Esophagus (tissue), 2 donors: Measurements from ENCODE around the gene ADCY7. TPM values are rescaled to one million over a fixed set of nuclear protein-coding genes. Genes with fewer than 3 reads are reported as not detected.

Experiments
- H3K27ac ChIP-seq, 2 donors: one replicate each; pipeline ENCODE4 v1.5.1; 2013; ENCODE audit warnings: low read depth in 2 of 2, mild to moderate bottlenecking in 2 of 2, inconsistent platforms in 1 of 2, low read length in 1 of 2, moderate library complexity in 1 of 2
- H3K27me3 ChIP-seq, 2 donors: one replicate each; pipeline ENCODE4 v1.6.1; 2013; ENCODE audit warnings: low read length in 2 of 2, control low read depth in 1 of 2, mild to moderate bottlenecking in 1 of 2; ENCODE audit not compliant: insufficient read depth in 2 of 2, control insufficient read depth in 1 of 2
- H3K36me3 ChIP-seq, 2 donors: one replicate each; pipeline ENCODE4 v1.6.1; 2013; ENCODE audit warnings: low read length in 1 of 2; ENCODE audit not compliant: control insufficient read depth in 2 of 2, insufficient read depth in 2 of 2
- H3K4me1 ChIP-seq, 2 donors: one replicate each; pipeline ENCODE4 v1.6.1; 2013; ENCODE audit warnings: low read length in 1 of 2; ENCODE audit not compliant: control insufficient read depth in 2 of 2, insufficient read depth in 2 of 2
- H3K4me3 ChIP-seq, 2 donors: one replicate each; pipeline ENCODE4 v1.5.1; 2013; ENCODE audit warnings: low read length in 2 of 2, mild to moderate bottlenecking in 2 of 2, low read depth in 1 of 2, moderate library complexity in 1 of 2
- H3K9me3 ChIP-seq, 2 donors: one replicate each; pipeline ENCODE4 v1.6.1; 2013; ENCODE audit warnings: mild to moderate bottlenecking in 2 of 2, low read depth in 1 of 2, low read length in 1 of 2, moderate library complexity in 1 of 2; ENCODE audit not compliant: control insufficient read depth in 2 of 2, insufficient read depth in 1 of 2
- WGBS, 2 donors: extraction: QIAGEN DNeasy Blood & Tissue Kit; methylation state at CpG; one replicate each; pipeline ENCODE4 v1.1.7; 2013; 5-methylcytosine and 5-hydroxymethylcytosine counted together
- polyA plus RNA-seq, 2 donors: library from polyadenylated mRNA; stranded (reverse); fragments of 200-250 nt; gene quantifications; one replicate each; pipeline ENCODE4 v1.2.3, GENCODE V29; 2013
- donor health status: healthy with polysubstance abuse.
- donor health status: Bipolar disorder and iron deficiency.

ADCY7 gene
- polyA plus RNA-seq, 2 donors: 8.9 to 9.5 TPM

DNA sequence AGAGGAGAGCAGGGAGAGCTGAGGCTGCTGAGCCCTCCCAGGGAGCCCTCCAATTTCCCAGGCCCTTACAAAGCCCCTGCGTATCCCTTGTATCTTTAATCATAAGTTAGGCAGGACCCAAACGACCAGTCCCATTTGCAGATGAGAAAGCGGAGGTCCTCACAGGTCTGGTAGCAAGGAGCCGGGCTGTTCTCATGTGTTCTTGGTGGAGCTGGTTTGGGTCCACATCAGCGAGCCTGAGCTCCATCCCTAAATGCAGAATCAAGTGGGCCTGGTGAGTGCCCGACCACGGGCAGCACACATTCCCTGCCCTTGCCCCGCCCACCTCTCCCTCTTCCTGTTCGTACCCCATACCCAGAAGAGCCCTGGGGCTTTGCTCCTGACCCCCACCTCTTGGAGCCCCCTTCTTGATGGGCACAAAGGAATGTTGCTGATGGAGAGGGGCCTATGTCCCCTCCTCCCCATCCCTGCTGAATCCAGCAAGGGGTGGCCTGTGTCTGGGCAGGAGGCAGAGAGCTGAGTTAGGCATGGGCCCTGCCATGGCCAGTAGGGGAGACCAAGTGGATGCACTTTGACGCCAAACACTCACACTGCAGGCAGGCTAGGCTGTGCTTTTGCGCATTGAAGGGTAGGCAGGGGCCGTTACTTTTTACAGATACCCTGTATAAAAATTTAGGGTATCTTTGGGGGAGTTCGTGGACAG lies 18.3 kb upstream of the ADCY7 start:
- Histone ChIP-seq H3K36me3 (no peaks in the 10 kb centered on the region), H3K4me3 (no peak overlapping the region), H3K4me1 (peaks cover 0 to 16% of the 10 kb centered on the region in 2 donors), H3K9me3 (no peaks in the 10 kb centered on the region), H3K27ac (no peak overlapping the region), H3K27me3 (no peaks in the 10 kb centered on the region)
- WGBS, 2 donors: 81 to 88% methylated on average over 13 of the region's 13 CpGs

DNA sequence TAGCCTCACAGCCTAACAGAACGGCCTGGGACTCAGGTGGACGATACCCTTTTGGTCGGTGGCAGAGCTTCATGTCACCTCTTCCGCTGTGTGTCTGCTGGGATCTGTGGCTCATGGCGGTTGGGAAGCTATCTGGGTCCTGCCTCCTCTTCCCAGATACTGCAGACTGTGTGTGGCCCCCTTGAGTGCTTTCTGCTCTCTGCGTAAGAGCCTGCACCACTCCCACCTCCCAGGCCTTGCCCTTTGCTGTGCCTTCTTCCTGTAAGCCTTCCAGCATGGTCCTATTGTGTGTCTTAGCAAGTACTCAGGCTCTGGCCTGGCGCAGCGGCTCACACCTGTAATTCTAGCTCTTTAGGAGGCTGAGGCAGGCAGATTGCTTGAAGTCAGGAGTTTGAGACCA lies 17.5 kb upstream of the ADCY7 start:
- Histone ChIP-seq H3K27ac (no peak overlapping the region), H3K4me1 (peaks cover 0 to 16% of the 10 kb centered on the region in 2 donors), H3K9me3 (no peaks in the 10 kb centered on the region), H3K4me3 (no peak overlapping the region), H3K27me3 (no peaks in the 10 kb centered on the region), H3K36me3 (no peaks in the 10 kb centered on the region)
- WGBS, 2 donors: 91 to 96% methylated on average over 8 of the region's 8 CpGs

DNA sequence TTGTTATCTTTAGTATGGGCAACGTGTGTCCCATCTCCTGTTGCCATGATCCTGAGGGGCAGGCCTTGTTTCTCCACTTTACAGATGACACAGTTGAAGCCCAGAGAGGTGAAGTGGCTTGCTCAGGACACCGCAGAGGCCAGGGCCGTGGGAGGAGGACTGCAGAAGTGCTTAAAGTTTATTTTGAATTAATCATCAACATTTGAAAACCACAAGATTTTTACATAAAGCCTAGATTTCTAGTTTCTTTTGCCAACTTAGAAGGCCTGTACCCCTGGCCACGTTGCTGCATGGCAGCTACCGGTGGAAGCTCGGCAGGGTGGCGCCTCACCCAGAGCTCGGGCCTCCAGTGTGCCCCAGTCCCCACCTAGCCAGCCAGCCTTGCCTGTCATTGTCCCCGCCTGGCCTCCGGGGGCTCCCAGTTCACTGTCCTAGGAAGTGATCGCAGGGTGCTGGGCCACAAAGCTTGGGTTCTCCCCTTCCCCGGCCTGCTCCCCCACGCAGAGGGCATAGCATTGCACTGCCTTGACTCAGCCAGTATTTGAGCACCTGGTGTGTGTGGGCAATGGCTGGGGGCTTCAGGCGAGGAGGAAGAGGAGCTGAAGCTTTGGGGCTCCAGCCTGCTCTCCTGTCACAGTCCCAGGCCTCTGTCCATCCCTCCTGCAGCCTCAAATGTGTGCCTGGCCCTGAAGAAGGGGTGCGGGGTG lies 14.8 kb upstream of the ADCY7 start:
- H3K4me3 ChIP-seq: no peak overlapping the region
- peaks cover 0 to 6% of the 10 kb centered on the region in 2 donors for H3K4me1 ChIP-seq
- no peaks in the 10 kb centered on the region for H3K36me3 ChIP-seq
- no peaks in the 10 kb centered on the region for H3K9me3 ChIP-seq
- H3K27ac ChIP-seq: no peak overlapping the region
- H3K27me3 ChIP-seq: no peaks in the 10 kb centered on the region
- WGBS, 2 donors: 79% methylated on average over 15 of the region's 15 CpGs

DNA sequence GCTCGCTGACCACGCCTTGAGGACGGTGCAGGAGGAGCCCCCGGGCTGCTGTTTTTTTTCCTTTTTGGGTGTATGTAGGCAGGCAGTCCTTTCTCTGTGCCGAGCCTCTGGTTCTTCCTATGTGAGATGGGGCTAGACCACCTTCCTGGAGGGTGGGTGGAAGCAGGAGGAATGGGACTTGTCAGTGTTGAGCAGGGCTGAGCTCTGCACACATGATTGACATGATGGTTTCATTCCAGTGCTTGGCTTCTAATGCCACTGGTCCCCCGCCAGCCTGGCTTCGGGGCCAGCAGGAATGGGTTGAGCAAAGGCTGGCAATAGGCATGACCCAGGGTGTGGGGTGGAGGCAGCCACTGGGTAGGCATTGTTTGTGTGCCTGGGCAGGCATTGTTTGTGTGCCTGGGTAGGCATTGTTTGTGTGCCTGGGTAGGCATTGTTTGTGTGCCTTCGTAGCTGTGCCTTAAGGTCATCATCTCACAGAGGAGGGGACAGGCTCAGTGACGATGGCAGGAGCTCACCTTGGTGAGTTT lies 14.2 kb upstream of the ADCY7 start:
- no peaks in the 10 kb centered on the region for H3K27me3 ChIP-seq
- 76 to 86% methylated on average over 9 of the region's 9 CpGs for WGBS, 2 donors
- H3K9me3 ChIP-seq: no peaks in the 10 kb centered on the region
- no peaks in the 10 kb centered on the region for H3K36me3 ChIP-seq
- H3K4me3 ChIP-seq: no peak overlapping the region
- H3K27ac ChIP-seq: no peak overlapping the region
- peaks cover 0 to 5% of the 10 kb centered on the region in 2 donors for H3K4me1 ChIP-seq

DNA sequence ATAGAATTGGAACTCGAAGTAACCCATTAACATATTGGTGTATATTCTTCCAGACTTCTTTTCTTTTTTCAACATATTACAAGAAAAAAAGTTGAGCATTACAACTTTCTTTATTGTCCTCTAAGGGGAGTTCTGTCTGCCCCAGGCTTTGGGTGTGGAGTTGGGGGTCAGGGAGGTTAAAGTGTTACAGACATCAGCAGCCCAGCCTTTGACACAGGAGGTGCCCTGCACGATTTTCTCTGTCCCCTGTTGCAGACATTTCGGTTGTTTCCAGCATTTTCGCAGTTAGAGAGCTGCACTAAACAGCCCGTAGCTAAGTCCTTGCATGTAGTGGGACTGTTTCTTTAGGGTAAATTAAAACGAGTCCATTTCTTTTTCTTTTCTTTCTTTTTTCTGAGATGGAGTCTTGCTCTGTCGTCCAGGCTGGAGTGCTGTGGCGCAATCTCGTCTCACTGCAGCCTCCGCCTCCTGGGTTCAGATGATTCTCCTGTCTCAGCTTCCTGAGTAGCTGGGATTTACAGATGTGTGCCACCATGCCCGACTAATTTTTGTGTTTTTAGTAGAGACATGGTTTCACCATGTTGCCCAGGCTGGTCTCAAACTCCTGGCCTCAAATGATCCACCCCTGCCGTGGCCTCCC lies 13.4 kb upstream of the ADCY7 start:
- WGBS, 2 donors: 82 to 83% methylated on average over 12 of the region's 12 CpGs
- Histone ChIP-seq H3K27me3 (no peaks in the 10 kb centered on the region), H3K27ac (no peak overlapping the region), H3K4me1 (peaks cover 0 to 5% of the 10 kb centered on the region in 2 donors), H3K9me3 (no peaks in the 10 kb centered on the region), H3K36me3 (no peaks in the 10 kb centered on the region), H3K4me3 (no peak overlapping the region)

DNA sequence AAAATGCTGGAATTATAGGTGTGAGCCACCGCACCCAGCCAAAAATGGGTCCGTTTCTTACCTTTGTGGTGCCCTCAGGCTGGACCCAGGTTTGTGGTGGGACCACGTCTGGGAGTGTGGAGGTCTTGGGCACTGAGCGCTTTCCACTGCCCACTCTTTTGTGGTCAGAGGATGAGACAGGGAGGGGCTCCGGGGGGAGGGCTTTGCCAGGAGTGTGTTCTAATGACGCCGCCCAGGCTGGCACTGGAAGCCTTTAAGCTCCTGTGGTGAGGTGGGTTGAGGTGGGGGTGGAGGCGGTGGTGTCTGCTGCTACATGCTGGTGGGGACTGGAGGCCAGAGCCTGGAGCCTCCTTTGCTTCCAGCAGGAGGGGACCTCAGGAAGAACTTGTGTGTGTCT lies 12.8 kb upstream of the ADCY7 start:
- H3K4me3 ChIP-seq: no peak overlapping the region
- 85 to 88% methylated on average over 8 of the region's 8 CpGs for WGBS, 2 donors
- no peaks in the 10 kb centered on the region for H3K36me3 ChIP-seq
- no peaks in the 10 kb centered on the region for H3K27me3 ChIP-seq
- peaks cover 0 to 5% of the 10 kb centered on the region in 2 donors for H3K4me1 ChIP-seq
- no peaks in the 10 kb centered on the region for H3K9me3 ChIP-seq
- H3K27ac ChIP-seq: no peak overlapping the region

DNA sequence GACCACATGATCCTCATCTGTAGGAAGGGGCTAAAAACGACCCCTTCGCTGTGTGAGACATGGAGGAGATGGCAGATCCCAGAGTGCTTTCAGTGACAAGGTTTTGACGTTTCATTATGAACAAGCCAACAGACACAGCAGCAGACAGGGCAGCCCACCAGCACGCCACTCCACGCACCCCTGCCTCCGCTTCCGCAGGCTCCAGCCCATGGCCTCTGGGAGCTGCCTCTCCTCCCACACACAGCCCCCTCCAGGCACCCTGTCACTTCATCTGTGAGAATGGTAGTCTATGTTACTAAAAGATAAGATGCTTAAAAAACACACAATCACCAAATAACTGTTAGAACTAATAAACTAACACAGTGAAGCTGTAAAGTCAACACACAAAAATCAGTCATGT lies 12.3 kb upstream of the ADCY7 start:
- Histone ChIP-seq H3K36me3 (no peaks in the 10 kb centered on the region), H3K27me3 (no peaks in the 10 kb centered on the region), H3K4me1 (peaks cover 0 to 5% of the 10 kb centered on the region in 2 donors), H3K27ac (no peak overlapping the region), H3K4me3 (no peak overlapping the region), H3K9me3 (no peaks in the 10 kb centered on the region)
- WGBS, 2 donors: 82 to 88% methylated on average over 7 of the region's 7 CpGs

DNA sequence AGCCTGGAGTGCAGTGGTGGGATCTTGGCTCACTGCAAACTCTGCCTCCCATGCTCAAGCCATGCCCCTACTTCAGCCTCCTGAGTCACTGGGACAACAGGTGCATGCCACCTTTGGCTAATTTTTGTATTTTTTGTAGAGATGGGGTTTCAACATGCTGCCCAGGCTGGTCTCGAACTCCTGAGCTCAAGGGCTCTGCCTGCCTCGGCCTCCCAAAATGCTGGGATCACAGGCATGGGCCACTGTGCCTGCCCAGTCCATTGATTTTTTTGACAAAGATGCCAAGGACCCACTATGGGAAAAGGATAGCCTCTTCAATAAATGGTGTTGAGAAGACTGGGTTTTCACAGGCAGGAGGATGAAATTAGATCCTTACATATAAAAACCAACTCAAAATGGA lies 10.8 kb upstream of the ADCY7 start:
- no peaks in the 10 kb centered on the region for H3K9me3 ChIP-seq
- 84 to 88% methylated on average over 2 of the region's 2 CpGs for WGBS, 2 donors
- H3K27ac ChIP-seq: no peak overlapping the region
- no peak overlapping the region for H3K4me3 ChIP-seq
- peaks cover 0 to 9% of the 10 kb centered on the region in 2 donors for H3K4me1 ChIP-seq
- H3K27me3 ChIP-seq: no peaks in the 10 kb centered on the region
- H3K36me3 ChIP-seq: no peaks in the 10 kb centered on the region

DNA sequence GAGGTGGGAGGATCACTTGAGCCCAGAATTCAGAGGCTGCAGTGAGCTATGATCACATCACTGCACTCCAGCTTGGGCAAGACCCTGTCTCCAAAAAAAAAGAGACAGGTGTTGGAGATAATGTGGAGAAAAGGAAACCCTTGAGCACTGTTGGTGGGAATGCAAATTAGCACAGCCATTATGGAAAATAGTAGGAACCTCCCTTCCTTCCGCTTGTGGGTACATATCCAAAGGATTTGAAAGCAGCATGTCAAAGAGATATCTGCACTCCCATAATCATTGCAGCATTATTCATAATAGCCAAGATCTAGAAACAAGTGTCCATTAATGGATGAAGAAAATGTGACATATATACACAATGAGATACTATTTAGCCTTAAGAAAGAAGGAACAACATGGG lies 9.7 kb upstream of the ADCY7 start:
- Histone ChIP-seq H3K9me3 (no peaks in the 10 kb centered on the region), H3K4me3 (no peak overlapping the region), H3K36me3 (peaks cover 0 to 2% of the 10 kb centered on the region in 2 donors), H3K27ac (no peak overlapping the region), H3K27me3 (no peaks in the 10 kb centered on the region), H3K4me1 (peaks cover 0 to 9% of the 10 kb centered on the region in 2 donors)
- WGBS, 2 donors: 62 to 67% methylated on average over 1 of the region's 1 CpG
